Stomach (tissue), 9 donors: ENCODE results near the gene USP38. TPM values are rescaled to one million over a fixed set of nuclear protein-coding genes. Genes with fewer than 3 reads are reported as not detected.

ENCODE experiments used
- DNase-seq, 2 donors: peaks; one replicate each; pipeline versions ENCODE4 v3.0.0 to v3.0.0-alpha.2; 2013 to 2019
- H3K27ac ChIP-seq, 5 donors: fragments of 200-600 bp in 4 of 5; sonication (generic) in 4 of 5; one replicate each; pipeline ENCODE4 v1.5.1; 2013 to 2019; ENCODE audit warnings: mild to moderate bottlenecking in 1 of 5, moderate library complexity in 1 of 5
- H3K27me3 ChIP-seq, 3 donors: fragments of 200-600 bp; sonication (generic); one replicate each; pipeline ENCODE4 v1.5.1; 2017 to 2019; ENCODE audit warnings: mixed run types in 1 of 3
- H3K36me3 ChIP-seq, 4 donors: fragments of 200-600 bp; sonication (generic); 1 replicate in 3 of 4; 2 replicates in 1 of 4; pipeline ENCODE4 v1.5.1; 2016 to 2019
- H3K4me1 ChIP-seq, 4 donors: fragments of 200-600 bp; sonication (generic); one replicate each; pipeline ENCODE4 v1.5.1; 2016 to 2019
- H3K4me3 ChIP-seq, 4 donors: fragments of 200-600 bp; sonication (generic) in 3 of 4; one replicate each; pipeline ENCODE4 v1.5.1; 2016 to 2019; ENCODE audit warnings: mild to moderate bottlenecking in 1 of 4
- H3K9me3 ChIP-seq, 4 donors: fragments of 200-600 bp; sonication (generic); one replicate each; pipeline ENCODE4 v1.5.1; 2016 to 2019
- CTCF ChIP-seq, 7 experiments: fragments of 450-650 bp in 4 of 7; fragments of 200-600 bp in 3 of 7; sonication (generic) in 3 of 7; IDR thresholded peaks; one replicate each; pipeline ENCODE4 v1.5.1; 2016 to 2019; ENCODE audit warnings: antibody characterized with exemption in 7 of 7, control low read depth in 2 of 7, mild to moderate bottlenecking in 1 of 7
- EP300 ChIP-seq: sonication (generic); formaldehyde crosslinking; IDR thresholded peaks from one replicate; pipeline ENCODE4 v1.6.1; 2017; ENCODE audit warnings: antibody characterized with exemption
- POLR2A ChIP-seq, 4 donors: fragments of 450-650 bp; IDR thresholded peaks; one replicate each; pipeline ENCODE4 v1.6.1; 2016; ENCODE audit warnings: antibody characterized with exemption in 4 of 4, control low read depth in 2 of 4, mild to moderate bottlenecking in 1 of 4, moderate library complexity in 1 of 4
- POLR2AphosphoS5 ChIP-seq, 3 donors: sonication (generic); formaldehyde crosslinking; IDR thresholded peaks; one replicate each; pipeline ENCODE4 v1.6.1; 2016; ENCODE audit warnings: antibody characterized with exemption in 3 of 3
- WGBS, 5 donors: extraction: QIAGEN DNeasy Blood & Tissue Kit in 3 of 5; methylation state at CpG; one replicate each; pipeline versions ENCODE4 v1.1.5 to v1.1.7; 2013 to 2018; 5-methylcytosine and 5-hydroxymethylcytosine counted together
- intact Hi-C: fragments of 100-400 bp; cut with DNase I; formaldehyde crosslinking; loops from one replicate; pipeline ENCODE4 v1.15.1; 2023; ENCODE audit warnings: low total_unique reads
- polyA plus RNA-seq, 3 donors: library from polyadenylated mRNA; stranded (reverse); fragments of 200-250 nt; gene quantifications; one replicate each; pipeline ENCODE4 v1.2.3, GENCODE V29; 2013
- total RNA-seq, 5 donors: library from RNA; depleted of rRNA; stranded (reverse); fragments of >200 nt; gene quantifications; one replicate each; pipeline versions ENCODE4 v1.1.0 to v1.2.3, GENCODE V29; 2014 to 2016
- donor health status: healthy with polysubstance abuse.
- donor health status: Bipolar disorder and iron deficiency.
- donor health status: healthy.

Gene USP38
- total and polyA plus RNA-seq, 8 donors, result 1.7 to 32.1 (median 11.0) TPM

GRCh38 chr4:143248827-143249226, 64.1 kb downstream of the USP38 start:
- Histone ChIP-seq H3K27me3 (no peaks in the 10 kb centered on the region), H3K4me1 (peaks cover 0 to 14% (median 0%) of the 10 kb centered on the region in 4 donors), H3K4me3 (no peak overlapping the region), H3K36me3 (no peaks in the 10 kb centered on the region), H3K9me3 (no peaks in the 10 kb centered on the region), H3K27ac (no peak overlapping the region)
- intact Hi-C loops, result no loop called here
- DNase-seq, result no peak
- TF ChIP-seq POLR2AphosphoS5 (IDR thresholded peaks at IDR 0.05) (no peak), CTCF (IDR thresholded peaks at IDR 0.05) (no peak), EP300 (no peak), POLR2A (IDR thresholded peaks at IDR 0.05) (no peak)
- 73 to 97% (median 90%) methylated on average over 4 of the region's 4 CpGs for WGBS, 5 donors

DNA sequence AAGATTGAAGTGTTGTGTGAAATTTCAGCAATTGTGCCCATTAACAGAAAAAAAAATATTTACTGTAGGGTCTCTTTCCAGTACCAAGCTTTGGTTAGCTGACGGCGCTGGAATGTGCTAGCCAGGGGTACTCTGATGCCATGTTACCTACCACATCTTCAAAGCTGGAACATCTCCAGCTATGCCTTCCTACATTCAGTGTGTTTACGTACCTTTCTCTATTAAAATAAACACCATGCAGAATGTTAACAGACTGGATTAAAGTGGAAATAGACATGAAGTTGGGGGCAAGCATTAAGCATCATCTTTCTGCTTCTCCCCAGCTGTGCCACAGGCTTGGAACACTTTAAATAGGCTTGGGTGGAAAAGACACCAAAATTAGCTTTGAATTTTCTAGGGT, 65.9 kb downstream of the USP38 start:
- H3K36me3 ChIP-seq, result no peaks in the 10 kb centered on the region
- H3K4me3 ChIP-seq, result no peak overlapping the region
- H3K27me3 ChIP-seq, result no peaks in the 10 kb centered on the region
- no peaks in the 10 kb centered on the region for H3K9me3 ChIP-seq
- TF ChIP-seq POLR2AphosphoS5 (IDR thresholded peaks at IDR 0.05), result no peak
- TF ChIP-seq CTCF (IDR thresholded peaks at IDR 0.05), result no peak
- no peak overlapping the region for H3K27ac ChIP-seq
- 64 to 83% (median 72%) methylated on average over 3 of the region's 3 CpGs for WGBS, 5 donors
- intact Hi-C loops, result no loop called here
- H3K4me1 ChIP-seq, result peaks cover 0 to 14% (median 0%) of the 10 kb centered on the region in 4 donors
- DNase-seq, result no peak

DNA sequence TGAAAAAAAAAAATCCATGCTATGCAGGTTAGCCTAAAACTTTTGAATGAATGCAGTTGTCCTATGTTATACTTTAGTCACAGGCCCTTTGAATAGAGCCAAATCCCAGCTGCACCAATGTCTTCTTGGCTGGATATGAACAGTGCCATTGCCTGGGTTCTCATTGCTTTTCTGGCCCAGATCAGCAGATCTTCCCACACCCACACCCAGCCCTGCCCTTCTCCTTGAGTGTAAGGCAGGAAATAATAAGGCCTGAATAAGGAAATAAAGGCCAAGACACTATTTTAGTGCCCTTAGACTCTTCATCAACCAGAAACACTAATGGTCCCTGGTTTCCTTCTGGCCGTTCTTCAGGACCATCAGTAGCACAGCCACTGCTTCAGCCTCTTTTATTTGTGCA, 66.6 kb downstream of the USP38 start:
- intact Hi-C loops, result no loop called here
- peaks cover 0 to 14% (median 0%) of the 10 kb centered on the region in 4 donors for H3K4me1 ChIP-seq
- WGBS, 5 donors, result 69 to 89% (median 80%) methylated on average over 1 of the region's 1 CpG
- H3K36me3 ChIP-seq, result no peaks in the 10 kb centered on the region
- H3K27me3 ChIP-seq, result no peaks in the 10 kb centered on the region
- TF ChIP-seq EP300 (no peak), CTCF (IDR thresholded peaks at IDR 0.05) (no peak), POLR2A (IDR thresholded peaks at IDR 0.05) (no peak)
- no peaks in the 10 kb centered on the region for H3K9me3 ChIP-seq
- H3K4me3 ChIP-seq, result no peak overlapping the region
- no peak for DNase-seq
- H3K27ac ChIP-seq, result no peak overlapping the region

DNA sequence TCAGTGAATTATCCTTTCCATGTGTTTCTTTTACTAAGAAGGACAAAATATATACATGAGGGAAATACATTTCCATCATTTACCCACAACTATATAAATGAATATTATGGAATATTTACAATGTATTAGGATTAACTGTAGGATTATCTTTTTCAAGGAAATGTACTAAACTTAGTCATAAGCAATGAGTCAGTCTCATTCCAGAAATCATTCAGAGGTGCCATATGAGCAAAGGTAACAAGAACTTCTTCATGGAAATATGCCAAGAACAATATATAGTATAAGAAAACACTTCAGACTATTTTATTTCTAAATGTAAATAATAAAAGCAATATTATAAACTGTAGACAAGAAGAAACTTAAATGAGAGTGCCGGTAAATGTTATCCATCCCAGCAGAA, 67.1 kb downstream of the USP38 start:
- DNase-seq, result no peak
- TF ChIP-seq EP300 (no peak), POLR2AphosphoS5 (IDR thresholded peaks at IDR 0.05) (no peak), CTCF (IDR thresholded peaks at IDR 0.05) (no peak), POLR2A (IDR thresholded peaks at IDR 0.05) (no peak)
- Histone ChIP-seq H3K9me3 (no peaks in the 10 kb centered on the region), H3K36me3 (no peaks in the 10 kb centered on the region), H3K27ac (no peak overlapping the region), H3K27me3 (no peaks in the 10 kb centered on the region), H3K4me1 (peaks cover 0 to 14% (median 0%) of the 10 kb centered on the region in 4 donors), H3K4me3 (no peak overlapping the region)
- intact Hi-C loops, result no loop called here
- 0 to 94% (median 43%) methylated on average over 1 of the region's 1 CpG for WGBS, 5 donors
